GM18951 (cell line): Measurements from ENCODE around the gene KRTAP10-10.

Source experiments
- POLR2A ChIP-seq: IDR thresholded peaks from 4 replicates; pipeline ENCODE4 v1.6.1; 2011; ENCODE audit warnings: mild to moderate bottlenecking; ENCODE audit not compliant: insufficient read length, insufficient read depth; ENCODE audit errors: extremely low read depth
- in situ Hi-C: fragments of 300-500 bp; cut with MboI; formaldehyde crosslinking; loops from one replicate; pipeline ENCODE4 v1.12.0; 2022; ENCODE audit warnings: low sequenced_read_pairs, mixed read lengths, inconsistent platforms; ENCODE audit not compliant: unreplicated experiment

KRTAP10-10 gene

DNA sequence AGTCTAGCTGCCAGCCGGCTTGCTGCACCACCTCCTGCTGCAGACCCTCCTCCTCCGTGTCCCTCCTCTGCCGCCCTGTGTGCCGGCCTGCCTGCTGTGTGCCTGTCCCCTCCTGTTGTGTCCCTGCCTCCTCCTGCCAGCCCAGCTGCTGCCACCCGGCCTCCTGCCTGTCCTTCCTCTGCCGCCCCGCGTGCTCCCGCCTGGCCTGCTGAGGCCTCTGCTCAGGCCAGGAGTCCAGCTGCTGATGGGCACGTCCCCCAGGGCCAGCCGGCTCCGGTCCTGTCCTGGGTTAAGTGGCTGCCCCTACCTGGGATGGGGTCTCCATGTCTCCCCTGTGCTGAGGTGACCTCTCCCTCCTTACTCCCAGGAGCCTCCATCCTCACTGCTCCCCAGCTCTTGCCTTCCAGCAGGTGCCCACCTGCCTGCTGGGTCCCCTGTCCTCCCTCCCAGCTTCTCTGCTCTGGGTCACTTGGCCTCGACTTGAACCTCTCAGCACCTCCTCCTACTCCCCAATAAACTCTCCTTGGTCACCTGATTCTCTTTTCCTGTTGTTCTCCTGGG is 24.4 kb upstream of the KRTAP10-10 start:
- in situ Hi-C loops: no loop called here
- no peak for TF ChIP-seq POLR2A

DNA sequence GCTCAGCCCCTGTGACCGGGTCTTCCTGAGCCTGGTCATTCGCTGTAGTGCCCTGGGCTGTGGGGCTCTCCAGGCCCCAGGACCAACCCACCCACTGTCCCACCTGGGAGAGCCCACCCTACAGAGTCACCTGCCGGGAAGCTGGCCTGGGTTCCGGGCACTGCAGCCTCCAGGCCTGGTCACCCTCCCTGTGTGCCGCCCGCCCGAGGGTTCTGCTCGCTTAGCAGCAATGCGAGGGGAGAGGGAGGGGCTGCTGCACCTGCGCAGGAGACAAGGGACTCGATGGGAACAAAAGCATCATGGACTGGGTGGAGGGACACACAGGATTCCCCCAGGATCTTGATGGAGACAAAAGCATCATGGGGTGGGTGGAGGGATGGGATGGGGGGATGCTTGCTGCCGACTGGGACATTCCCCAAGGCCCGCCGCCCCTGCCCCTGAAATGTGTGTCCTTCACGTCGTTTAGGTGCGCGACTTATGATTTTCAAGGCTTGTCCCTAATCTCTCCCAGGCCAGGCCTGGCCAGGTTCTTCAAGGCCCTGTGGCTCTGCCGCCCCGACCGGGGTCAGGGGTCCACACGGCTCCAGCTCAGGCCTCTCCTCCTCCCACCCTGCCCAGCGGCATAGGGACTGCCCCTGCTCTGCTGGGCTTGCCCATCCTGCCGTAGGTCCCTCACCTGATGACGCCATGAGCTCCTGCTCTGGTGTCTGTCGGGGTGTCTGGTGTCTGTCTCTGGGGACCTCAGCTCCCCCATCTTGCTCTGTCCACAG is 23.6 kb upstream of the KRTAP10-10 start:
- no peak for TF ChIP-seq POLR2A
- in situ Hi-C loops: no loop called here

DNA sequence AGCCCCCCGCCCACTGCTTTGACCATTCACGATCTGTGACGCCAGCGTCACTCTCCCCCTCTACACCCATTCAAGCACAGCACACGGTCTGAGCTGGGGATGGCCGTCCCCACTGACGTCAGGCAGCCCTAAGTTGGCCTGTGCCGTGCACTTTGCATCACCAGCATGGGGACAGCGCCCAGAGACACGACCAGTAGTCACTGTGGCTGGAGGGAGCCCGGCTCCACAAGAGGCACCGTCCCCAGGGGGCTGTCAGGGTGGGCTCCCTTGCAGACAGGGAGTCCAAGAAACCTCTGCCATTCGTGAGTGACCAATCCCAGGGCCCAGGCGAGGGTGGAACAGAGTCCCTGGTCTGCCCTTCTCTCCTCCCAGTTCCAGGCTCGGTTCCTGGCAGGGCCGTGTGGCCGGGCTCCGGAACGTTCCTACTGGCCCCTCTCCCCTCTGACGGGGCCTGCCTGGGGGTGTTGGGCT is 23.0 kb upstream of the KRTAP10-10 start:
- TF ChIP-seq POLR2A: no peak
- in situ Hi-C loops: no loop called here

DNA sequence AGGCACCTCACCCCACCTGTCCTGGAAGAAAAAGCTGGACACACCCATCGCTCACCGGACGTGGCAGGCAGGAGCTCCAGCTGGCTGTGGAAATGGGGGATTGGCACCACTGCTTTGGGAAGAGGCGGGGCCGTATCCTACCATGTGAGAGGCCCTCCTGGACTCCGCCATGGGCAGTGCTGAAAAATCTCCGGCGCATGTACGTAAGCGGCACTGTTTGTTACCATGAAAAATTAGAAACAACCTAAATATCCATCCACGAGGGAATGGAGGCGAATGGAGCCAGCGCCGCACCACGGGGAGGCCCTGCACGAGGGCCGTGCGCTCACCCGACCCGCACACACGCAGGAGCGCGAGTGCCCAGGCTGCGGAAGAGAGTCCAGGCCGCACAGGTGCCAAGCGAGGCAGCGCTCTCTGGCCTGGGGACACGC is 22.2 kb upstream of the KRTAP10-10 start:
- no peak for TF ChIP-seq POLR2A
- in situ Hi-C loops: no loop called here

DNA sequence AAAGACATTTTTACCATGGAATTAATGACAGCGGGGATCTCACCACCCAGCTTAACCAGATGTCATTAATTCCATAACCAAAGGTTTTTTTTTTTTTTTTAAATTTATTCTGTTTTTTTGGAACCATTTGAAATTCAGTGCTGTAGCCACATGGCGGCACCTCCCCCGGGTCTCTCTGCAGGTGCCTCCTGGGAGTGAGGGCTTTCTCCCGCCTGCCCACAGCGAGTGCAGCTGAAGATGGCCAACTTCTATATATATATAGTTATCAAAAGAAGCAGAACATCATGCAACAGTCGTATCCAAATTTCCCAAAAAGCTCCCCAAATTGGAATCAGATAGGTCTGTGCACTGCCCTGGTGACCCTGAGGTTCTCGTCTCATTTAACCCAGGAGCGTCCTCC is 21.7 kb upstream of the KRTAP10-10 start:
- no peak for TF ChIP-seq POLR2A
- in situ Hi-C loops: no loop called here

DNA sequence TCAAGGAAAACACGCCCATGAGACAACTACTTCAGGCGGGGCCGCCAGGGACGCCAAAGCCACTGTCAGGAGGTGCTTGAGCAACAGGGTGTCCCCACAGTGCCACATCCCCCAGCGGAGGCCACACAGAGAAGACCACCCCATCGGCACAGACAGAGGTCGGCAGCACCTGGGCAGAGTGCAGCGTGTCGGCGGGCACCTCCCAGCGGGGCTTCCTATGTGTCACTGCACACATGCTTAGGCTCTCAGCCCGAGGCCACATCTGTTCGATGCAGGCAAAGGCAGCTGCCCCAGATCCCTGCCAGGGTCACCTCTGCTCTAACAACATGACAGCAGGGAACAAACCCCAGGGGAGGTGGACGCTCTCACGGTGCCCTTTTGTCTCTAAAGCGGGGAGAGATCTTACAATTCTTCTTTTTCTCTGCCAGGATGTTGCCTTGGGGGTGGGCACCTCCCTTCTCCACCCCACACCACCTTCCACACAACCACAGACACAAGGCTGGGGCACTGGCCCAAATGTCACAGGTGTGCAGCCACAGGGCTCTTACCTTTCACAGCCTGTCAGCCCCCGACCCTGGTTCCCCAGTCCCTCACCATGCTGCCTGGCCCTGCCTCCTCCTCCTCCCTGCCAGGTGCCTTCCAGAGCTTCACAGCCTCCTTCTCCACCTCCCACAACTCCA is 21.1 kb upstream of the KRTAP10-10 start:
- no peak for TF ChIP-seq POLR2A
- in situ Hi-C loops: no loop called here

DNA sequence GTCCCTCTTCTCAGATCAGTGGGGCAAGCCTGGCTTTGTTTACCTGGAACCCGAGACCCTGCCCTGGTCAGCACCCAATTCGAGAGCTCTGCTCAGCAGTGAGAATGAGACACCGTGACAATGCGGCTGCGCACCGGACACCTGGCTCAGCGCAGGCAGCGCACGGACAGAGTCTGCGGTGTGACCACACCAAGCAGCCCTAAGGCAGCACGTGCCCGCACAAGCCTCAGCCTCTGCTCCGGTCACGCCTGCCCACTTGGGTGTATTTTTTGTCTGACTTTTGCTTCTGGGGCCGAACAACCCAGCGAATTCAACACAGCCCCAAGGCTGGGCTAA is 20.6 kb upstream of the KRTAP10-10 start:
- in situ Hi-C loops: no loop called here
- no peak for TF ChIP-seq POLR2A

DNA sequence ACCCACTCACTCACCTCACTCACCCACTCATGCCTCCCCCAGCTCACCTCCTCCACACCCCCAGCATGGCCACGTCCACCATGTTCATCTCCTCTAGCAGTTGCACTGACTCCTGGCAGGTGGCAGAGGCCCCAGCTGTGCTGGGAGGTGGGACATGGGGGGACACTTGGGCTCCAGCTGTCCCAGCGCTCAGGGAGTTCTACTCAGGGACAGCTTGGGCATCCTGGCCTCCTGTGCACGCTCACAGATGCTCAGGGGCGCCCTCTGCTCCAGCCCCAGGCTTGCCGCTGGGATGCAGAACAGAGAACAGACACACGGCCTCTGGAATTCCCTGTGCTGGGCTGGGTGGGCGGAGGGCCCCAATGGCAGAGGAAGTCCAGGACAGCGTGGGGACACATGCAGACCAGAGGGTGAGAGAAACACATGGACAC is 20.1 kb upstream of the KRTAP10-10 start:
- TF ChIP-seq POLR2A: no peak
- in situ Hi-C loops: no loop called here

DNA sequence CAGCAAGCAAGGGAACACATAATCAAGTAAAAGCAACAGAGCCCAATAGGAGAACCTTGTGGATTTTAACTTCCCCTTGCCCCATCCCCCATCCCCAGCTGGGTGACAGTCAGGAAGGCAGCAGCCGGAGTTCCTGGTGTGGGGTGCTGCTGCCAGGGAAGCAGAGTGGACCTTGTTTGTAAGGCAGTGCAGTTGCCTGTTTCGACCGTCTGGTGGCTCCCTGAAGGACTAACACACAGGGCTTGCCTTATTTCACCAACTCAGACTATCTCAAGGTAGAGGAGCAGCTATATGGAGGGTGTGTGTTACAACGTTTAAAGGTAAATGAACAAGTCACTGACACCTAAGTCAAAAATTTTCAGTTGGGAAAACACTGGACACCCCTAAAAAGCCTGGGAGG is 18.7 kb upstream of the KRTAP10-10 start:
- in situ Hi-C loops: no loop called here
- TF ChIP-seq POLR2A: no peak

DNA sequence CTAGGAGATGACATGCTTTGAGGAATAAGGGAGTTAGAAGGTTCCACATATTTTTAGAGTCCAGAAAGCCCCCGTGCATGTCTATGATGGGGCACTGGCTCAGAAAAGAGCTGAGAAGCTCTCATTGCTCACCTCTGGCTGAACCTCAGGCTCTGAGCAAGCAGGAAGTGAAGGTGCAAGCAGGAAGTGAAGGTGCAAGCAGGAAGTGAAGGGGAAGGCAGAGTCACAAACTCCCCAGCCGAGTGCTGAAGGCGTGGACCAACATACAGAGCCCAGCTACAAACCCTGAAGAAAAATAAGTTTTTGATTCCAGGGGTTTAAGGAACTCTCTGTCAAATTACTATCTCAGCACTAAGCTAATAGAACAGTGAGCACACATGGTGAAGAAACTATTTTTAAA is 18.2 kb upstream of the KRTAP10-10 start:
- no peak for TF ChIP-seq POLR2A
- in situ Hi-C loops: no loop called here

DNA sequence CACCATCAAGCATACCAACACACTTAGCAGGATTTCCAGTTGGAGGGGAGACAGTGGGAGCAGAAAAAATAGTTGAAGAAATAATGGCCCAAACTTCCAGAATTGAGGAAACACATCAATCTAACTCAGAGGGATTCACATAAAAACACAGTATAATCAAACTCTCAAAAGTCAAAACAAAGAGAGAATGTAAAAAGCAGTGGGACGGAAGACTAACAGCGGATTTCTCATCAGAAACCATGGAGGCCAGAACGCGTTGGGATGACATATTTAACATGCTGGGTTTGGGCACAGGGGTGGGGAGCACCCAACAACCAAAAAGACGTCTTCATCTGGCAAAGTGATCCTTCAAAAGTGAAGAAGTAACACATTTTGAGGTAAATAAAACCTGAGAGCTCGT is 17.3 kb upstream of the KRTAP10-10 start:
- in situ Hi-C loops: no loop called here
- no peak for TF ChIP-seq POLR2A

DNA sequence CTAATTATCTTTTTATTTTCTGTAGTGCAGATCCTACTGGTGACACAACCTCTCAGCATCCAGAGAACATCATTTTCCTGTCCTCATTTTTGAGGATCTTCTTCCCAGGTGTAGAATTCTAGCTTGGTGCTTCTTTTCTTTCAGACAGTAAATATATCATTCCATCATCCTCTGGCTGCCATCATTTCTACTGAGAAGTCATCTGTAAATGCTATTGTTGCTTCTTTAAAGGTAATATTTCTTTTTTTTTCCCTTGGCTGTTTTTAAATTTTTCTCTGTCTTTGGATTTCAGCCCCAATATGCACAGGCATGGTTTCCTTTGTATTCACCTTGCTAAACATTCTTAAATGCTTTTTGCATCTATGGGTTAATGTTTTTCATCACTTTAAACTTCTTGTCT is 13.6 kb upstream of the KRTAP10-10 start:
- in situ Hi-C loops: no loop called here
- no peak for TF ChIP-seq POLR2A

DNA sequence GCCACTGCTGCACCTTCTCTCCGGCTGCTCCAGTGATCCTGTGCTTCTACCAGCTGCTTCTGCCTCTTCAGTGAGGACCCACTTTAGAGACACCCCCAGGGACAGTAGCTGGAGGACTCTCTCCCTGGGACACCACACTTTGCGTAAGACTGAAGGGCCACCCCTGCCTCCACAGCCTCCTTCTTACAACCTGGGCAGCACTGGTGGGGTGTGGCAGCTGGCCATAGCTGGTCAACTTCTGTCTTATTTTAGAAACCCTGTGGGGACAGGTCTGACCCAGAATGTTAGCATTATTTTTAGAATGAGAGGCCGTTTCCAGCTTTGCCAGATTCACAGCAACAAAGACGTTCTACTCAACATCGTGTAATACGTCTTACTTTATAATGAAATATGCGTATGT is 11.4 kb upstream of the KRTAP10-10 start:
- TF ChIP-seq POLR2A: no peak
- in situ Hi-C loops: no loop called here

DNA sequence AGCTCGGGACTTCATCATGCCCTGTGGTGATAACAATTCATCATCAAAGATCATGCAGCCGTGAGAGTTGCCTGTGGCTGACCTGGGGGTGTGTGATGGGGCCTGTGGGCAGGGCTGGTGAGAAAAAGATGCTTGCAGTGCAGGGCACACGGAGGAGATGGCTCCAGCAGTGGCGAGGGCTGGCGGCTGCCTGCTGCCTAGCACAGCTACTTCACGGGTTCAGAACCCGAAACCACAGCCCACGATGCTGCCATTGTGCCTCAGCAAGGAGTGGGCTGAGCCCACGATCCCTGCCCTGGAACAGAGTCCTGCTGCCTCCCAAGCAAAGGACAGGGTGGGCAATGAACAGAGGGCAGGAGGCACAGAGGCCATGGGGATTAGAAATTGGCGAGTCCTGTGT is 10.9 kb upstream of the KRTAP10-10 start:
- in situ Hi-C loops: no loop called here

More for the DNA sequence above, 10.9 kb upstream of the KRTAP10-10 start:
- no peak for TF ChIP-seq POLR2A
